ENCODE results near the gene IPO11.

GRCh38 chr5:62652225-62652624, 239.7 kb downstream of the IPO11 start:
- TF ChIP-seq CTCF (IDR thresholded peaks at IDR 0.05 in 8 of 11, conservative IDR thresholded peaks at IDR 0.05 in 3 of 11) (no peak), POLR2A (IDR thresholded peaks at IDR 0.05) (no peak), POLR2AphosphoS5 (IDR thresholded peaks at IDR 0.05) (no peak)

Data from spleen (tissue), 7 donors.